ENCODE results near the gene KLHDC10. TPM values are rescaled to one million over a fixed set of nuclear protein-coding genes. Genes with fewer than 3 reads are reported as not detected.

KLHDC10 gene
- total RNA-seq, 1 experiment from 2014 or later, result 14.4 TPM

- TF ChIP-seq ZNF281 (CRISPR knock-in tag; IDR thresholded peaks at IDR 0.05) (no peak), ZNF232 (CRISPR knock-in tag; IDR thresholded peaks at IDR 0.05) (no peak), ATF1 (CRISPR knock-in tag; IDR thresholded peaks at IDR 0.05) (no peak), ZBTB21 (CRISPR knock-in tag; IDR thresholded peaks at IDR 0.05; ENCODE audit: borderline replicate concordance) (no peak), IRF1 (CRISPR knock-in tag; IDR thresholded peaks at IDR 0.05) (no peak), ETV6 (CRISPR knock-in tag; IDR thresholded peaks at IDR 0.05) (no peak), MLX (CRISPR knock-in tag; IDR thresholded peaks at IDR 0.05) (no peak), NR1H2 (CRISPR knock-in tag; IDR thresholded peaks at IDR 0.05) (no peak), CBFB (CRISPR knock-in tag; IDR thresholded peaks at IDR 0.05; ENCODE audit: low read depth) (no peak)
Measured at GRCh38 chr7:130134726-130135125, 64.4 kb downstream of the KLHDC10 start (continued).

GRCh38 chr7:130135208-130136205 lies 65.2 kb downstream of the KLHDC10 start:
- H3K4me1 Mint-ChIP-seq, result peaks cover 24% of the 10 kb centered on the region
- CTCF ChIA-PET, result interaction anchor here (1.3 to 1.8 kb wide), 2 partner anchors 20 to 63 kb away, joined by 3 to 8 read pairs; no protein-coding TSS in a partner anchor
- H3K36me3 Mint-ChIP-seq, result peaks cover 4% of the 10 kb centered on the region
- ATAC-seq (no peak), DNase-seq (ENCODE audit: low spot score) (no peak)
- TF ChIP-seq ZNF671 (CRISPR knock-in tag; IDR thresholded peaks at IDR 0.05) (no peak), OVOL2 (CRISPR knock-in tag; IDR thresholded peaks at IDR 0.05; ENCODE audit: borderline replicate concordance) (no peak), NFATC4 (CRISPR knock-in tag; IDR thresholded peaks at IDR 0.05) (no peak), NFYB (CRISPR knock-in tag; conservative IDR thresholded peaks at IDR 0.05; ENCODE audit: low read depth) (no peak), ZNF532 (CRISPR knock-in tag; IDR thresholded peaks at IDR 0.05; ENCODE audit: borderline replicate concordance) (no peak), FOXK1 (CRISPR knock-in tag; IDR thresholded peaks at IDR 0.05) (no peak), ZBTB21 (CRISPR knock-in tag; IDR thresholded peaks at IDR 0.05; ENCODE audit: borderline replicate concordance) (no peak), ZNF138 (CRISPR knock-in tag; conservative IDR thresholded peaks at IDR 0.05) (no peak)
- no peaks in the 10 kb centered on the region for H3K9me3 Mint-ChIP-seq
- POLR2A ChIA-PET, result interaction anchor here (0.6 kb wide), 1 partner anchor 138 kb away, joined by 5 read pairs; no protein-coding TSS in a partner anchor
- peaks cover 8% of the 10 kb centered on the region for H3K27me3 Mint-ChIP-seq (ENCODE audit: low read depth)
- no peak overlapping the region for H3K4me3 Mint-ChIP-seq
- no peak overlapping the region for H3K27ac Mint-ChIP-seq

Measured in WTC11 (cell line).